ENCODE measurements around the gene ZNF138.

DNA sequence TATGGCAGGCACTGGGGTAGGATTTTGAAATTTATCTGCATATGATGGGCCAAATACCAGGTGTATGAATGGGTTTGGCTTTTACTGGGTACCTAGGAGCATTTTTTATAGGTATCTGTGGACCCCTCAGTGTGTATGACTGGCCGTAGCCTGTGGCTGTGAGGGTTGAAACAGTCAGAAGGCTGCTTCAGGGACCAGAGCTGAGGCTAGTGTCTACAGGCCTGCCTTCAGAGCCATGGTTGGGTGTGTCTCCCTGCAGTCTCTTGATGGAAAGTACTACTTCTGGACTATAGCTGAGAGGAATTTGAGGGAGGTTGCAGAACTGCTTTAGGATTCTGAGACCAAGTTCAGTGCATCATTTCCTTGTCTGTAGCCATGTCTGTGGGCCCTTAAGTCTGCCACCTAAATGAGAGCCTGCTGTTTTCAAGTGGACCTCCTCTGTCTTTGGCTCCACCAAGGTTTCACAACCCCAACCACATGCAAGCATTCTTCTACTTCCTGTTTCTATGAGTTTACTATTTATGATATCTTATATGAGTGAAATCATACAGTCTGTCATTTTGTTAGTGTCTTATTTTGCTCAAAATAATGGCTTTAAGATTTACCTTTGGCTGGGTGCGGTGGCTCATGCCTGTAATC is 19.9 kb upstream of the ZNF138 start:
- TF ChIP-seq ZNF76 (tag by site-specific recombination; IDR thresholded peaks at IDR 0.05; ENCODE audit: borderline replicate concordance, low read depth) (no peak), ZNF629 (tag by site-specific recombination; IDR thresholded peaks at IDR 0.05) (no peak), ZFP37 (tag by site-specific recombination; IDR thresholded peaks at IDR 0.05) (no peak), ZNF521 (tag by site-specific recombination; IDR thresholded peaks at IDR 0.05) (no peak), ZNF302 (tag by site-specific recombination; IDR thresholded peaks at IDR 0.05; ENCODE audit: low read depth) (no peak)
- TF ChIP-seq, protein P1, sequence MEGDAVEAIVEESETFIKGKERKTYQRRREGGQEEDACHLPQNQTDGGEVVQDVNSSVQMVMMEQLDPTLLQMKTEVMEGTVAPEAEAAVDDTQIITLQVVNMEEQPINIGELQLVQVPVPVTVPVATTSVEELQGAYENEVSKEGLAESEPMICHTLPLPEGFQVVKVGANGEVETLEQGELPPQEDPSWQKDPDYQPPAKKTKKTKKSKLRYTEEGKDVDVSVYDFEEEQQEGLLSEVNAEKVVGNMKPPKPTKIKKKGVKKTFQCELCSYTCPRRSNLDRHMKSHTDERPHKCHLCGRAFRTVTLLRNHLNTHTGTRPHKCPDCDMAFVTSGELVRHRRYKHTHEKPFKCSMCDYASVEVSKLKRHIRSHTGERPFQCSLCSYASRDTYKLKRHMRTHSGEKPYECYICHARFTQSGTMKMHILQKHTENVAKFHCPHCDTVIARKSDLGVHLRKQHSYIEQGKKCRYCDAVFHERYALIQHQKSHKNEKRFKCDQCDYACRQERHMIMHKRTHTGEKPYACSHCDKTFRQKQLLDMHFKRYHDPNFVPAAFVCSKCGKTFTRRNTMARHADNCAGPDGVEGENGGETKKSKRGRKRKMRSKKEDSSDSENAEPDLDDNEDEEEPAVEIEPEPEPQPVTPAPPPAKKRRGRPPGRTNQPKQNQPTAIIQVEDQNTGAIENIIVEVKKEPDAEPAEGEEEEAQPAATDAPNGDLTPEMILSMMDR (tag by site-specific recombination; IDR thresholded peaks at IDR 0.05), result no peak
- TF ChIP-seq, protein P2, sequence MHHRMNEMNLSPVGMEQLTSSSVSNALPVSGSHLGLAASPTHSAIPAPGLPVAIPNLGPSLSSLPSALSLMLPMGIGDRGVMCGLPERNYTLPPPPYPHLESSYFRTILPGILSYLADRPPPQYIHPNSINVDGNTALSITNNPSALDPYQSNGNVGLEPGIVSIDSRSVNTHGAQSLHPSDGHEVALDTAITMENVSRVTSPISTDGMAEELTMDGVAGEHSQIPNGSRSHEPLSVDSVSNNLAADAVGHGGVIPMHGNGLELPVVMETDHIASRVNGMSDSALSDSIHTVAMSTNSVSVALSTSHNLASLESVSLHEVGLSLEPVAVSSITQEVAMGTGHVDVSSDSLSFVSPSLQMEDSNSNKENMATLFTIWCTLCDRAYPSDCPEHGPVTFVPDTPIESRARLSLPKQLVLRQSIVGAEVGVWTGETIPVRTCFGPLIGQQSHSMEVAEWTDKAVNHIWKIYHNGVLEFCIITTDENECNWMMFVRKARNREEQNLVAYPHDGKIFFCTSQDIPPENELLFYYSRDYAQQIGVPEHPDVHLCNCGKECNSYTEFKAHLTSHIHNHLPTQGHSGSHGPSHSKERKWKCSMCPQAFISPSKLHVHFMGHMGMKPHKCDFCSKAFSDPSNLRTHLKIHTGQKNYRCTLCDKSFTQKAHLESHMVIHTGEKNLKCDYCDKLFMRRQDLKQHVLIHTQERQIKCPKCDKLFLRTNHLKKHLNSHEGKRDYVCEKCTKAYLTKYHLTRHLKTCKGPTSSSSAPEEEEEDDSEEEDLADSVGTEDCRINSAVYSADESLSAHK (tag by site-specific recombination; IDR thresholded peaks at IDR 0.05), result no peak

All from HEK293 (cell line).